A549 treated with AZD2906 at 1 μM for 4 hours (cell line): ENCODE data around the gene IL1R1. TPM values are rescaled to one million over a fixed set of nuclear protein-coding genes. Genes with fewer than 3 reads are reported as not detected.

Source experiments
- total RNA-seq: library from RNA; stranded (reverse); fragments of 200-300 nt; extraction: Qiagen RNA extraction; gene quantifications from 5 replicates; pipeline ENCODE4 v1.2.3, GENCODE V29; 2022

The IL1R1 gene, protein sequence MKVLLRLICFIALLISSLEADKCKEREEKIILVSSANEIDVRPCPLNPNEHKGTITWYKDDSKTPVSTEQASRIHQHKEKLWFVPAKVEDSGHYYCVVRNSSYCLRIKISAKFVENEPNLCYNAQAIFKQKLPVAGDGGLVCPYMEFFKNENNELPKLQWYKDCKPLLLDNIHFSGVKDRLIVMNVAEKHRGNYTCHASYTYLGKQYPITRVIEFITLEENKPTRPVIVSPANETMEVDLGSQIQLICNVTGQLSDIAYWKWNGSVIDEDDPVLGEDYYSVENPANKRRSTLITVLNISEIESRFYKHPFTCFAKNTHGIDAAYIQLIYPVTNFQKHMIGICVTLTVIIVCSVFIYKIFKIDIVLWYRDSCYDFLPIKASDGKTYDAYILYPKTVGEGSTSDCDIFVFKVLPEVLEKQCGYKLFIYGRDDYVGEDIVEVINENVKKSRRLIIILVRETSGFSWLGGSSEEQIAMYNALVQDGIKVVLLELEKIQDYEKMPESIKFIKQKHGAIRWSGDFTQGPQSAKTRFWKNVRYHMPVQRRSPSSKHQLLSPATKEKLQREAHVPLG
- 40.1 to 55.7 TPM (median 47.1 TPM) in 5 replicates for total RNA-seq

DNA sequence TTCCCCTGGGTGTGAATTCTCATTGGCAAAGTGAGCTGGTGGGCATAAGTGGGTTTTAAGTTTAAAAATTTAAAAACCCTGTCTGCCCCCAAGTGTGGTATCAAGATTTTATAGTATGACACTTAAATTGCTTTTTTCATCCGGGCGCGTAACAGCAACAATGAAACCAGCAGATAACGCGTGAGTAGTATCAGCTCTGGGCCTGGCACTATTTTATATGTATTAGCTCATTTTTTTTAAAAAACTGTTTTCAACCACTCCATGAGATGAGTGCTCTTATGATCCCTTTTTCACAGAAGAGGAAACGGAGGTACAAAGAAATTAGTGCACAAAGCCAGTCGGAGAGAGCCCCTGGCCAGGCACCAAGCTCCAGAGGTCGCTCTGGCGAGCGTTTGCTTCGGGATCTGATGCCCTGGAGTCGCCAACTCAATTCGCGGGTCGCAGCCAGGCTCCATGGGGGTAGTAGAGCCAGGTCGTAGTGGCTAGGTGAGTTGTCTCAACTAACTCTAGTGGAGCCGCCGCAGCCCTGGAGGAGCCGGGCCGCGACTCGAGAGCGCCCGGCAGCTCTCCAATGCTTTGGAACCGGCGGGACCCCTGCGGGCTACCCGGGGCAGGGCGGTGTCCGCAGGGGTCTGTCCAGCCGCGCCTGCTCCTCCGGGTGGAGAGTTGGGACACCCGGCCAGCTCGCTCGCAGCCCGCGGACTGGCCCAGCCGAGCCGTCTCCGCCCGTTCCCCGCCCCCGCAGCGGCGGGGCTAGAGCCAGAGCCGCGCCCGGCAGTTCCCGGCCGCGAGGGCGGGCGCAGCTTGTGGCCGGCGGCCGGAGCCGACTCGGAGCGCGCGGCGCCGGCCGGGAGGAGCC, at the start of gene IL1R1:
TSS of gene IL1R1 (plus strand) at position 777 of the 859 bp plus-strand sequence. CDS start 14,979 bp downstream, outside the sequence.

DNA sequence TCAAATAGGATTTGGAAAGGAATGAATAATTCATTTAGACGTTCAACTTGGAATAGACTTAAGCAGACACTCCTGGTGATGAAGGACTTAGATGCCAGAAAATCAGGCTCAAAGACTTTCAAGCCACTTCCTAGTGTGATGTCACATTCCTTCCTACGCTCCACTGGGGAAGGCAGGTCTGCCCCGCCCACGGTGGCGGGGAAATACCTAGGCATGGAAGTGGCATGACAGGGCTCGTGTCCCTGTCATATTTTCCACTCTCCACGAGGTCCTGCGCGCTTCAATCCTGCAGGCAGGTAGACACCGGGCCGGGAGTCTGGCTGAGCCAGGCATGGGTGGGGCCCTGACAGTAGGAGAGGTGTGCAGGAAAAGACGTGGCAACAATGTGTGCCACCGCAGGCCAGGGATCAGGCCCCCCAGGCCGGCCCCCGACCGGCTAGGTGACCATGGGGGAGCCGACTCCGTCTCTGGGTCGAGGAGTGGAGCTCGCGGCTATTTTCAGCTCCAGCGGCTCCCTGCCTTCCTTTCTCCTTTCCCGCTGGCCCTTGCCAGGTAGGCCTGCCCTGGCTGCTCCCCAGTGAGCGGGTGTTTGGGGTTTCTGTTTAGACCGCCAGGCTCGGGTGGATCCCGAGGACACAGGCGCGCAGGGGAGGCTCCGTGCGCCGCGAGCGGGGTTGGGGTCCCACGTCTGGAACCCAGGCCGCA, 44.4 kb downstream of the IL1R1 start, which contains the start of gene IL1RL2:
TSS of gene IL1RL2 (plus strand) at position 233 of the 705 bp plus-strand sequence. CDS start 845 bp downstream, outside the sequence.

Other genes starting within 250 kb of the IL1R1 start
- gene IL1R2, start 150.8 kb upstream of the IL1R1 start, total RNA-seq = 0.53 to 1.5 TPM (median 1.2 TPM) in 5 replicates
- gene IL1RL2, start 44.3 kb downstream of the IL1R1 start, total RNA-seq = 0.05 TPM in 1 of 5 replicates, not detected in the others
- 0.80 to 1.4 TPM (median 1.2 TPM) in 5 replicates for gene IL1RL1, start 168.8 kb downstream of the IL1R1 start, total RNA-seq
- 1.0 to 1.4 TPM (median 1.4 TPM) in 5 replicates for gene IL18R1, start 213.1 kb downstream of the IL1R1 start, total RNA-seq